AG04449 (cell line): ENCODE measurements around the gene C3orf33.

Experiments used
- CTCF ChIA-PET: fragments of 350-600 bp; formaldehyde crosslinking; extraction: SDS; loops from one replicate; lab custom pipeline; 2021; ENCODE audit warnings: antibody characterized with exemption; lab: Yijun Ruan, JAX
- POLR2A ChIA-PET: fragments of 400-600, 350-600 bp; formaldehyde crosslinking; extraction: SDS; loops from one replicate; lab custom pipeline; 2020; ENCODE audit warnings: antibody characterized with exemption, inconsistent platforms; lab: Yijun Ruan, JAX
- DNase-seq: peaks from one replicate; pipeline ENCODE4 v3.0.0-alpha.2; 2010; ENCODE audit warnings: low read depth, low spot score
- H3K4me3 ChIP-seq: 2 replicates; pipeline ENCODE4 v1.5.1; 2011; ENCODE audit warnings: low read depth, mild to moderate bottlenecking, control low read depth, low read length
- CTCF ChIP-seq: IDR thresholded peaks from one replicate; pipeline ENCODE4 v1.5.1; 2011; ENCODE audit warnings: mild to moderate bottlenecking, moderate library complexity, low read length, control low read depth, inconsistent platforms; ENCODE audit not compliant: insufficient read depth; ENCODE audit errors: missing control alignments

The C3orf33 gene

GRCh38 chr3:155790272-155790925 lies 15.7 kb downstream of the C3orf33 start:
- CTCF ChIA-PET: interaction anchor here (2.7 kb wide), 1 partner anchor 16 kb away, joined by 9 read pairs; the partner anchor contains the start of gene C3orf33

GRCh38 chr3:155785662-155786295 lies 20.3 kb downstream of the C3orf33 start:
- no peak for DNase-seq
- ChIA-PET POLR2A (no interaction called here), CTCF (interaction anchor here (1.0 kb wide), 1 partner anchor 20 kb away, joined by 7 read pairs; the partner anchor contains the start of gene C3orf33)
- TF ChIP-seq CTCF: no peak
- H3K4me3 ChIP-seq: no peak overlapping the region

More at GRCh38 chr3:155790272-155790925, 15.7 kb downstream of the C3orf33 start:
- POLR2A ChIA-PET: no interaction called here
- H3K4me3 ChIP-seq: no peak overlapping the region
- DNase-seq: no peak
- TF ChIP-seq CTCF: no peak

GRCh38 chr3:155782390-155782953 lies 23.6 kb downstream of the C3orf33 start:
- ChIA-PET CTCF (no interaction called here), POLR2A (no interaction called here)
- no peak for DNase-seq
- no peak overlapping the region for H3K4me3 ChIP-seq
- no peak for TF ChIP-seq CTCF

GRCh38 chr3:155780291-155780690 lies 25.8 kb downstream of the C3orf33 start:
- DNase-seq: no peak
- POLR2A ChIA-PET: no interaction called here
- CTCF ChIA-PET: interaction anchor here (2.2 kb wide), 1 partner anchor 26 kb away, joined by 10 read pairs; the partner anchor contains the start of gene C3orf33
- no peak for TF ChIP-seq CTCF
- no peak overlapping the region for H3K4me3 ChIP-seq

- no peak for TF ChIP-seq CTCF
- POLR2A ChIA-PET: no interaction called here
- DNase-seq: no peak
- CTCF ChIA-PET: no interaction called here
- no peak overlapping the region for H3K4me3 ChIP-seq
These were observed 27.6 kb downstream of the C3orf33 start for GRCh38 chr3:155778462-155778861.

- no peak overlapping the region for H3K4me3 ChIP-seq
- no peak for TF ChIP-seq CTCF
- CTCF ChIA-PET: interaction anchor here (4.6 kb wide), 1 partner anchor 33 kb away, joined by 28 read pairs; the partner anchor contains the start of gene C3orf33
- POLR2A ChIA-PET: no interaction called here
- no peak for DNase-seq
These were observed 33.3 kb downstream of the C3orf33 start for GRCh38 chr3:155772801-155773200.
